GM21723 (cell line): ENCODE results near the gene KIFC3.
"Not testable (repeated sequence)": the region's sequence is repeated elsewhere in the genome, so short reads cannot be mapped to it uniquely, and the experiment has no call there.

Experiments used
- ATAC-seq: cut with Tn5 transposase; IDR thresholded peaks from one replicate; pipeline ENCODE4 v1.9.1; 2021; ENCODE audit warnings: mild to moderate bottlenecking, moderate library complexity; ENCODE audit not compliant: unreplicated experiment

KIFC3 gene

DNA sequence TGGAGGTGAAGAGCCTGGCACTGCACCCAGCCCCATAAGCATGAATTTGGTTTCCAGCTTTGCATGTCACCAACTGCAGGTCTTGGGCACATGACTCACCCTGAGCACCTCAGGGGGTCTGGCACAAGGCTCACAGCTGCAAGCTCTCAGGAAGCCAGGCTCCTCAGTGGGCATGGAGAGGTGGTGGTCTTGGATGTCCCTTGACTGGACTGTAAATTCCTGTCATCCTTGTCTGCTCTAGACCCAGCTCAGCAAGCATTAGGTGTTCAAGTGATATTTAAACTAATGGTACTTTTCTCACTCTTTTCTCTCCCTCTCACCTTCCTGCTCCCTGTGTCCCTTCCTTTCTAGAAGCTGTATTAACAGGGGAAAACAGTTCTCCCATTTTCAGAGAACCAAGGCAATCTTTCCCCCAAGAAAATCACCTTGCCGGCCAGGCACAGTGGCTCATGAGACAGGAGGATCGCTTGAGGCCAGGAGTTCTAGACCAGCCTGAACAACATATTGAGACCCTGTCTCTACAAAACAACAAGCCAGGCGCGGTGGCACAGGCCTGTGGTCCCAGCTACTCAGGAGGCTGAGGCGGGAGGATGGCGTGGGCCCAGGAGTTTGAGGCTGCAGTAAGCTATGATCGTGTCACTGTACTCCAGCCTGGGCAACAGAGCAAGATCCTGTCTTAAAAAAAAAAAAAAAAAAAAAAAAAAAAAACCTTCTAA lies 5.1 kb upstream of the KIFC3 start:
- ATAC-seq, result no peak

- ATAC-seq, result no peak
Observed at GRCh38 chr16:57805176-57805575, 2.9 kb upstream of the KIFC3 start.

GRCh38 chr16:57804111-57804837 lies 2.0 kb upstream of the KIFC3 start:
- ATAC-seq, result no peak

DNA sequence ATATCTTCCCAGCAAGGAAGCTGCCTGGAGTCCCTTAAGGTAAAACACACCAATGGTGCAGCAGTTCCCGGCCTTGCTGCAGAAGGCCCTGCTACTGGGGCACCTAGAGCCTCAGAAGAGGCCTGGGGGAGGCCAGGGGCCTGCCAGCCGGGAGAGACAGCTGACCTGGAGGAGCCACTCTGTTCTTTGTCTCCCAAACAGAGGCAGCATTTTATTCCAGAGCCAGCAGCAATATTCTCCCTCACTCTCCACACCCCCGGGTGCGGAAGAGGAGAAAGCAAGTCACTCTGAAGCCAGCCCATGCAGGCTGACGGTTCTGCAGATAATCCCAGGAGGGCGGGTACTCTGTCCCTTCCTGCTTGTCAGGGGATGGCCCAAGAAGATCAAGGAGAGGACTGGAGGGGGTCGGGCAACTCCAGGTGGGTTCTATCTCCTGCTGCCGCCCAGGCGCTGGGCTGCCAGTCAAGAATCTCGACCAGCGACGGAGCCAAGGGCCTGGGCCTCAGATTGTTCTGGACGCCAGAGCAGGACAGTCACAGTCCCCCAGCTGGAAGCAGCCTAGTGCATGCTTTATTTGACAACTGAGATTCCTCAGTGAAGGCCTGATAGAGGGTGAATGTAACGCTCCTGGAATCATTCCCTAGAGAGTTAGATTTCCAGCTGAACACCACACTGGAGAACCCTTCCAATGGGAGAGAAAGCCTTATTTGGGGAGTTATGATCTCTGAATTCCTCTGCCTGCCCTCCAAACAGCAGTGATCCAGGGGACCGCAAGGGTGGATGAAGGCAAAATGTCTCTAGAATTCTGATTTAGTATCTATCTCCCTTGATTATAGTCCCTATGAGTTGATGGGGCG lies 1.1 kb upstream of the KIFC3 start:
- ATAC-seq, result no peak

DNA sequence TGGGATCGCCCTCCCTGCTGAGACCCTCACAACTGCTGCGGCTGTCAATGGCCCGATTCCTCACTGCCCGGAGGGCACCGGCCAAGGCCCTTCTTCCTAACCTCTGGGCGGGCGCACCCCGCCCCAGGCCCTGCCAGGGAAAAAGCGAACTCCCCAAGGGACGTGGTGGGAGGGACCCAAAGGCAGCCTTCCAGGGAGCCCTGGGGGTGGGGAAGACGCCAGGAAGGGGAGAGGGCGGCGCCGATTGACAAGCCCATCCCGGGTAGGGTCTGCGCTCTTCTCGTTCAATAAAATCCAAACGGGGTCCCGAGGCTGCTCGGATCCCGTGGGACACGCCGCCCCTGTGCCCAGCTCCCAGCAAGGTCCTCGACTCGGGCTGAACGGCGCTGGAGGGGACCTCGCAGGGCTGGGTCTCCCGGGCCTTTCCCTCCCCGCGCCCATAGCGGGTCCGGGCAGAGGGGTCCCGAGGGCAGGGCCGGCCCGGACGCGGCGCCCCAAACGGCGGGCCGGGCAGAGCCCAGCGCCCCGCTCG lies 416 bp downstream of the KIFC3 start:
- ATAC-seq, result no peak

- ATAC-seq, result no peak
Observed at GRCh38 chr16:57801098-57801808, 1.0 kb downstream of the KIFC3 start.

DNA sequence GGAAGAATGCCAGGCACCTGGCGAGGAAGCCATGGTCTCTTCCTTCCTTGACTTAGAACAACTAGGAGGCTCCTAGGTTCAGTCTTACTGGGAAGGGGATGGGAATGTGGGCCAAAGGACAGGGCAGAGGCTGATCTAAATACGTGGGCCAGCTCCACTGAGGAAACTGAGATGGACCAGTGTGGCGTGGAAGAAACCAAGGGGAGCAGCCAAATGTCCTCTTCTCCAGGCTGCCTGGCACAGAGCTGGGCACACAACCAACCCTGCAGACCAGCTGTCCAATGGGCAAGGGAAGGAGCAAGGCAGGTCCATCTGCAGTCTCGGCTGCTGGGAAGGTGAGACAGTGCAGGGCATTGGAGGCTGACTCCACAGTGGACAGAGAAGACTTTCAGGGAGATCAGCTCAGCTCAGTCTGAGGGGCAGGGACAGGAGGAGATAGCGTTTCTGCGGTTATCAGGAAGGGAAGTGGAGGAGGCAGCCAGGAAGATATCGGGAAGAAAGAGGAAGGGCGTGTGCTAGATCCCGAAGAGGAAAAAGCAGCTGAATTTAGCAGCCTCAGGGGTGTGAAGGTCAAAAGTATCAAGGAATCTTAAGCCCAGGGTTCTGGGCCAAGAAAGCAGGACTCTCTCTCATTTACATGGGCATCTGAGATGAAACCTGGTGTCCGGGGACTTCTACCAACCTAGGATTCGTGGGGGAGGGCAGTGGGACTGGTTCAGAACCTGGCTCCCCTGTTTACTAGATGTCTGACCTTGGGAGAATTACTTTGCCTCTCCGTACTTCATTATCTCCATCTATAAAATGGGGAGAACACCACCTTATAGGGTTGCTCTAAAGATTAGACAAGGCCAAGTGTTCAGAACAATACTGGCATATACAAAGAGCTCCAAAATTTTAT lies 1.8 kb downstream of the KIFC3 start:
- ATAC-seq, result no peak

DNA sequence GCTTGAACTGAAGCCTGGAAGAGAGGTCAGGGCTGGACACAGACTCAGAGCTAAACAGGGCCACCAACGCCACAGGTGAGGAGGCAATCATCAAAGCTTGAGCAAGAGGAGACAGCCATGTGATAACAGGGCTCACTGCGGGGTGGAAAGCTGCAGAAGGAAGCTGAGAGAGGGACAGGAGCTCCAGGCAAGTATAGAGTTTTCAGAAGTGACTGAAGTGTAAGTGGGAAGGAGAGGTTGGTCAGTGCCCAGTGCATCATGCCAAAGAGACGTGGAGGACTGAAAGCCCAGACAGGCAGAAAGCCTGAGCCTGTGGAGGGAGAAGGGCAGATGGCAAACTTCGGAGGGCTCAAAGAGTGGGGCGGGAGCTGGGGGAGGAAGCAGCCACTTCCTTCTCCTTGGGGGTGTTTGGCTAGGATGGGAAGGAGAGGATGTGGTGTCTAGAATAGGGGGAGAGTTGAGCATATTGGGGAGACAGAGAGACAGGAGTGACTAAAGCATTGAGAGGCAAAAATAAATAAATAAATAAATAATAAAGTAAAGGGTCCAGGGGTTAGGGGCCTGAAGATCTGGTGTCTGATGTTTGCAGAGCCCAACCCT lies 2.6 kb downstream of the KIFC3 start:
- no peak for ATAC-seq

DNA sequence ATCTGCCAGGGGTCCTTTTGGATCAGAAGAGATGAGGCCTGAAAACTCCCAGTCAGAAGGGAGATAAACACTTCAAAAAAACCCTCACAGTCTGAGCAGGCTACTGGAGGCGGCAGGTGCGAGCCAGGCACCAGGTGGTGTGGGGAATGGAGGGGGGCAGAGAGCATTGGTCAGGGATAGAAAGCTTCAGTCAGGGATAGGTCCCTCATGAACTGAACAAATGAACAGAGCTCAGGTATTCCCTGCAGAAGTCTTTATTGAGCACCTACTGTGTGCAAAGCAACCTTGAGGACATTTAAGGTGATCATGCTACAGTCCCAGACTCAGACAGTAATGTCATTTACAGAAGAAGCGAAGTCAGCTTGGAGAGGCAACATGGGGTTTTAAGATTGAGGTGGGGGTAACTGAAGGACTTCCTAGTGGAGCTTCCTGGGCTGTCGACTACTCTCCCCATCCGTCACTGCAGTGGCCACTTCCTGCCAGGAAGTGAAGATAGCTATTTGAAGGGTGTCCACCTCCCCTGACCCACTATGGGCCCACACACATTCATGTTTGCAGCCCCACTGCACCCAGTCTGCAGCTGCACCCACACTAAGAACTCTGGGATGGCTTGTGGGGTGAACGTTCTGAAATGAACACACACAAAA lies 3.2 kb downstream of the KIFC3 start:
- no peak for ATAC-seq

GRCh38 chr16:57798267-57798810 lies 4.0 kb downstream of the KIFC3 start:
- ATAC-seq, result no peak

GRCh38 chr16:57797526-57798266 lies 4.6 kb downstream of the KIFC3 start:
- ATAC-seq, result no peak

DNA sequence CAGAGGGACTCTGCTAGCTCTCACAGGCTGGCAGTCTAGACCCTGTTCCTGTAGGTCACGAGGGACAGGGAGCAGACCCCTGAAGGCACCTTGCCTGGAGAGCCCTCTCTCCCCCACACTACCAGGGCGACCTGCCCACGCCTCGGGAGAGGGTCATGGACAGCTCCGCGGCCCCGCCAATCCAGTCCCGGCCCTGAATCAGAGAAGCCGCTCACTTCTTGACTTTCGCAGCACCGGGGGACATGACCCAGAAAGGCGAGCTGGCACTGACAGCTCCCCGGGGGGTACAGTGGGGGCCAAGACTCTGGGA lies 5.1 kb downstream of the KIFC3 start:
- ATAC-seq, result no peak

GRCh38 chr16:57796014-57796413 lies 6.3 kb downstream of the KIFC3 start:
- not testable (repeated sequence) for ATAC-seq

- ATAC-seq, result peak; percentile 51
Observed at GRCh38 chr16:57795431-57795878, 6.8 kb downstream of the KIFC3 start.

DNA sequence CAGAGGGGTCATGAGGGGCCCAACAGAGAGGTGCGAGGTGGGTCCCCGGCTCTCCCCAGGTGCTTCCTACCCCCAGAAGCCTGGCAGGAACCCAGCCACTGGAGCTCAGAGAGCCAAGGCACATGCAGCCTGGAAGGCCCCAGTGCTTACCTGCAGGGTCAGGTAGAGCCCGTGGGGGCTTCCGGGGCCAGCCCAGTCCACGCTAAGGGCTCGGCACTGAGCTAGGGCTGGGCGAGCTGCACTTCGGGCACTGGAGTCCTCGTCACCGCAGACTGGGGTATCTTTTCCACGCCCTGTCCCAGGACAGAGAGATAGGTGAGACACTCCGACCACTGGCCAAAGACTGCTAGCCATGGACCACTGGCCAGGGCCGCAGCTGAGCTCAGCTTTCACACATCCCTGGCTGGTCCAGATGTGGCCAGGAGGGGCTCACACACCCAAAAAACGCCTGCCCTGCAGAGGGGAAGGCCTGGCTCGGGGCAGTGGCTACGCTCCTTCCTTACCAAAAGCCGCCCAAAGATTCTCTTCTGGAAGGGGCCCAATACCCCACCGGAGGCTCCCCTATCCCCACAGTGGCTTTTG lies 7.4 kb downstream of the KIFC3 start:
- no peak for ATAC-seq

DNA sequence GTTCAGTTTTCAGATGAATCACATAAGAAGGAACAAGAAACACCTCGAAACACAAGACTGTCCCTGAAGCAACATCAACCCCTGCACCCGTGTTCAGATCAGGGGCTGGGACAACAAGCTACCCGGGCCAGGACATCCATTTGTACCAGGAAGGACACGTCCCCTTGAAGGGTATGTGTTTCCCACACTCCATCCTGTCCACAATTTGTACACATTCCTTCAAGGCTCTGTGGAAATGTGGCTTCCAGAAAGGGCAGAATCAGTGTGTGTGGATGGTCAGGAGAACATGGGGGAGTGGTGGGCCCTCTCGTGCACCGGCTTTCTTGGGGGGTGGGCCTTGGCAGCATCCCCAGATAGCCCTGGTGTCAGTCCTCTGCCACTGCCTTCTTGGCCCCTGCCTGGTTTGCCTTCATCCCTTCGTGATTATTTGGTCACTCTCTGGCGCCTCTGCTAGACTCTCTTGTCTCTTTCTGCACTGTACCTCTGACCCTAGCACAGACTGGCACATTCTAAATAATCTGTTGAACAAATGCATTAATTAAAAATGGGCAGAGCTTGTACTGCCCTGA lies 10.3 kb downstream of the KIFC3 start:
- ATAC-seq, result no peak

DNA sequence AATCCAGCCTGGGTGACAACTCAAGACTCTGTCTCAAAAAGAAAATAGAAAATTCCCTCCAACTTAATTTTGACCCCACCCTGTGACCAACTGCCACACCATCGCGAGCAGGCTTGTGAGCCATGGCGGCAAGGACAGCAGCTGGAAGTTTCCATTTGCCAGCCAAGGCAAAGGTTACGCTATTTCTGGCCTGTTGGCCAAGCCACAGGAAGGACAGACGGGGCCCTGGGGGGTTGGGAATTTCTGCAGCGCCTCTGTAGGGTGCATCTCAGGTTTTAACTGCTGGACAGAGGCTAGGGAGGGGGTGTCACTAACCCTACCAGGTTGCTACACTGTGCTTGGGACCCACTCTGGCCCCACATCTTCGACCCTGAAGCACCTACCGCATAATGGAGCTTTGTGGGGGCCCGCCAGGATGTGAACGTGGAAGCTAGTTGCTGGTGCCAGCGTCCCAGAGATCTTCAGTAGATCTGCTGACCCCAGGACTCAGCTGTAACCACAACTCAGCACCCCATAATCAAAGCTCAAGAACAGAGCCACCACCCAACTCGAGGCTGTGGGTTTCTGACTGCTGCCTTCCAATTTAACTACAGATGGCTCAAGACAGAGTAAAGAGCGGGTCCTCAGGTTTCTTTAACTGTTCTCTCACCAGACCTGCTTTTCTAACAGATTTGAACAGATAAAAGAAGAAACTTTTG lies 10.9 kb downstream of the KIFC3 start:
- no peak for ATAC-seq
